Liver (tissue), 9 donors: Measurements from ENCODE around the gene CABCOCO1. TPM values are rescaled to one million over a fixed set of nuclear protein-coding genes. Genes with fewer than 3 reads are reported as not detected.
"Not testable (repeated sequence)": the region's sequence is repeated elsewhere in the genome, so short reads cannot be mapped to it uniquely, and the experiment has no call there.

ENCODE experiments used
- DNase-seq: peaks from one replicate; pipeline ENCODE4 v3.0.0-alpha.2; 2017; ENCODE audit warnings: low spot score
- H3K27ac ChIP-seq, 2 donors: one replicate each; pipeline ENCODE4 v1.7.0; 2013; ENCODE audit warnings: inconsistent platforms in 2 of 2, low read length in 2 of 2, control low read depth in 1 of 2, low read depth in 1 of 2, mild to moderate bottlenecking in 1 of 2
- H3K27me3 ChIP-seq, 4 donors: one replicate each; pipeline versions ENCODE4 v1.6.1 to v1.7.0; 2013; ENCODE audit warnings: low read length in 3 of 4, inconsistent platforms in 1 of 4, mild to moderate bottlenecking in 1 of 4, moderate library complexity in 1 of 4; ENCODE audit not compliant: control insufficient read depth in 4 of 4, insufficient read depth in 4 of 4
- H3K36me3 ChIP-seq, 4 donors: one replicate each; pipeline versions ENCODE4 v1.6.1 to v1.7.0; 2013; ENCODE audit warnings: low read length in 3 of 4, mild to moderate bottlenecking in 3 of 4, low read depth in 1 of 4, moderate library complexity in 1 of 4; ENCODE audit not compliant: control insufficient read depth in 4 of 4, insufficient read depth in 3 of 4
- H3K4me1 ChIP-seq, 4 donors: one replicate each; pipeline versions ENCODE4 v1.6.1 to v1.7.0; 2013; ENCODE audit warnings: low read length in 3 of 4, mild to moderate bottlenecking in 3 of 4, moderate library complexity in 1 of 4; ENCODE audit not compliant: control insufficient read depth in 4 of 4, insufficient read depth in 4 of 4
- H3K4me3 ChIP-seq, 3 donors: one replicate each; pipeline versions ENCODE4 v1.6.1 to v1.7.0; 2013; ENCODE audit warnings: low read length in 3 of 3, control low read depth in 1 of 3, low read depth in 1 of 3, mild to moderate bottlenecking in 1 of 3
- H3K9ac ChIP-seq, 2 donors: one replicate each; pipeline ENCODE4 v1.7.0; 2013; ENCODE audit warnings: low read length in 2 of 2, mild to moderate bottlenecking in 2 of 2, moderate library complexity in 2 of 2, control low read depth in 1 of 2, low read depth in 1 of 2
- H3K9me3 ChIP-seq, 4 donors: one replicate each; pipeline versions ENCODE4 v1.6.1 to v1.7.0; 2013; ENCODE audit warnings: low read length in 3 of 4; ENCODE audit not compliant: control insufficient read depth in 4 of 4
- ATF3 ChIP-seq: IDR thresholded peaks from 2 replicates; pipeline ENCODE4 v1.6.1; 2016; ENCODE audit warnings: antibody characterized with exemption
- CTCF ChIP-seq: fragments of 150-350 bp; IDR thresholded peaks from 2 replicates; pipeline ENCODE4 v1.5.1; 2017; ENCODE audit warnings: improper control_type of control experiment, low read depth, low read length; ENCODE audit not compliant: missing input control
- EGR1 ChIP-seq, 2 donors: IDR thresholded peaks; 2 replicates each; pipeline ENCODE4 v1.6.1; 2016 to 2018; ENCODE audit warnings: antibody characterized with exemption in 2 of 2, low read depth in 2 of 2
- FOXA1 ChIP-seq: IDR thresholded peaks from 2 replicates; pipeline ENCODE4 v1.6.1; 2016; ENCODE audit warnings: antibody characterized with exemption
- FOXA2 ChIP-seq: IDR thresholded peaks from 2 replicates; pipeline ENCODE4 v1.6.1; 2016; ENCODE audit warnings: antibody characterized with exemption
- GABPA ChIP-seq, 2 donors: IDR thresholded peaks in 1 of 2; conservative IDR thresholded peaks in 1 of 2; 2 replicates each; pipeline ENCODE4 v1.6.1; 2016; ENCODE audit warnings: antibody characterized with exemption in 2 of 2, mild to moderate bottlenecking in 1 of 2, moderate library complexity in 1 of 2
- HNF4A ChIP-seq, 2 donors: conservative IDR thresholded peaks; 2 replicates each; pipeline ENCODE4 v1.6.1; 2016; ENCODE audit warnings: antibody characterized with exemption in 2 of 2, mild to moderate bottlenecking in 2 of 2
- HNF4G ChIP-seq: IDR thresholded peaks from 2 replicates; pipeline ENCODE4 v1.6.1; 2016; ENCODE audit warnings: antibody characterized with exemption
- JUND ChIP-seq, 2 donors: IDR thresholded peaks; 2 replicates each; pipeline ENCODE4 v1.6.1; 2016; ENCODE audit warnings: antibody characterized with exemption in 2 of 2
- MAX ChIP-seq: IDR thresholded peaks from 2 replicates; pipeline ENCODE4 v1.6.1; 2016; ENCODE audit warnings: antibody characterized with exemption
- NR2F2 ChIP-seq: IDR thresholded peaks from 2 replicates; pipeline ENCODE4 v1.6.1; 2016; ENCODE audit warnings: antibody characterized with exemption
- RAD21 ChIP-seq, 2 donors: IDR thresholded peaks; 2 replicates each; pipeline ENCODE4 v1.6.1; 2016; ENCODE audit warnings: antibody characterized with exemption in 2 of 2, mild to moderate bottlenecking in 2 of 2
- REST ChIP-seq: IDR thresholded peaks from 2 replicates; pipeline ENCODE4 v1.6.1; 2016; ENCODE audit warnings: antibody characterized with exemption, mild to moderate bottlenecking
- RXRA ChIP-seq, 2 donors: IDR thresholded peaks; 2 replicates each; pipeline ENCODE4 v1.6.1; 2017 to 2018; ENCODE audit warnings: antibody characterized with exemption in 2 of 2, mild to moderate bottlenecking in 1 of 2
- SP1 ChIP-seq: IDR thresholded peaks from 2 replicates; pipeline ENCODE4 v1.6.1; 2018; ENCODE audit warnings: antibody characterized with exemption, mild to moderate bottlenecking
- TAF1 ChIP-seq: conservative IDR thresholded peaks from 2 replicates; pipeline ENCODE4 v1.6.1; 2016; ENCODE audit warnings: antibody characterized with exemption, mild to moderate bottlenecking
- YY1 ChIP-seq: IDR thresholded peaks from 2 replicates; pipeline ENCODE4 v1.6.1; 2016; ENCODE audit warnings: antibody characterized with exemption, mild to moderate bottlenecking
- ZBTB33 ChIP-seq: IDR thresholded peaks from 2 replicates; pipeline ENCODE4 v1.6.1; 2016; ENCODE audit warnings: antibody characterized with exemption
- WGBS: extraction: QIAGEN DNeasy Blood & Tissue Kit; methylation state at CpG from one replicate; pipeline ENCODE4 v1.1.7; 2013; 5-methylcytosine and 5-hydroxymethylcytosine counted together
- polyA plus RNA-seq, 2 donors: library from polyadenylated mRNA; stranded (reverse) in 1 of 2; unstranded in 1 of 2; fragments of 200-250 nt in 1 of 2; fragments of >200 nt in 1 of 2; fragmentation: Nextera tagmentation in 1 of 2; extraction: Ambion mirVana in 1 of 2; gene quantifications; one replicate each; pipeline versions ENCODE4 v1.2.1 to v1.2.3, GENCODE V29; 2013 to 2015
- total RNA-seq, 2 donors: library from RNA; depleted of rRNA; stranded (reverse); fragments of >200 nt; gene quantifications; one replicate each; pipeline ENCODE4 v1.2.3, GENCODE V29; 2014
- donor health status: healthy.
- donor health status: healthy.
- donor health status: healthy.
- donor health status: healthy.
- donor health status: healthy.

The CABCOCO1 gene
- total and polyA plus RNA-seq, 4 donors, result 0.09 to 0.20 TPM; not detected in 2

GRCh38 chr10:61733358-61733940 is 70.7 kb downstream of the CABCOCO1 start:
- H3K36me3 ChIP-seq, result no peaks in the 10 kb centered on the region
- H3K27ac ChIP-seq, result no peak overlapping the region
- no peak overlapping the region for H3K4me3 ChIP-seq
- TF ChIP-seq HNF4A (conservative IDR thresholded peaks at IDR 0.05) (no peak), CTCF (peak; percentile 38), RAD21 (IDR thresholded peaks at IDR 0.05) (peak; percentile 76 to 79)
- no peak overlapping the region for H3K9ac ChIP-seq
- DNase-seq, result no peak
- no peaks in the 10 kb centered on the region for H3K9me3 ChIP-seq
- no peaks in the 10 kb centered on the region for H3K27me3 ChIP-seq
- 68% methylated on average over 1 of the region's 1 CpG for WGBS
- H3K4me1 ChIP-seq, result no peaks in the 10 kb centered on the region

GRCh38 chr10:61735882-61736281 is 73.2 kb downstream of the CABCOCO1 start:
- no peak overlapping the region for H3K9ac ChIP-seq
- H3K4me3 ChIP-seq, result no peak overlapping the region
- H3K4me1 ChIP-seq, result no peaks in the 10 kb centered on the region
- no peak for DNase-seq
- H3K36me3 ChIP-seq, result no peaks in the 10 kb centered on the region
- no peaks in the 10 kb centered on the region for H3K27me3 ChIP-seq
- no peaks in the 10 kb centered on the region for H3K9me3 ChIP-seq
- no peak overlapping the region for H3K27ac ChIP-seq
- WGBS, result 89% methylated on average over 3 of the region's 3 CpGs
- TF ChIP-seq HNF4A (conservative IDR thresholded peaks at IDR 0.05) (no peak), MAX (no peak), CTCF (no peak), ZBTB33 (no peak), TAF1 (no peak), HNF4G (no peak), FOXA2 (no peak), FOXA1 (no peak), RXRA (IDR thresholded peaks at IDR 0.05) (no peak), GABPA (IDR thresholded peaks at IDR 0.05 in 1 of 2, conservative IDR thresholded peaks at IDR 0.05 in 1 of 2) (no peak), ATF3 (no peak), SP1 (no peak), YY1 (no peak), REST (no peak), EGR1 (IDR thresholded peaks at IDR 0.05; ENCODE audit: low read depth in 2 of 2) (no peak), RAD21 (IDR thresholded peaks at IDR 0.05) (no peak), JUND (IDR thresholded peaks at IDR 0.05) (no peak), NR2F2 (no peak)

GRCh38 chr10:61737455-61737854 is 74.7 kb downstream of the CABCOCO1 start:
- H3K36me3 ChIP-seq, H3K27ac ChIP-seq, H3K4me3 ChIP-seq, H3K4me1 ChIP-seq, H3K9me3 ChIP-seq, DNase-seq, H3K27me3 ChIP-seq, H3K9ac ChIP-seq: not testable (repeated sequence)
- 84% methylated on average over 6 of the region's 6 CpGs for WGBS
